Activated T-helper 1 cell treated with anti-CD3 and anti-CD28 coated beads, Interleukin-12 subunit alpha, Interleukin-12 subunit beta, Interleukin-2, Interleukin-4 antibody, amounts not matched to agents 30 ng/mL and 10 ng/mL and 1 ng/mL, durations not matched to agents 14 hours and 24 hours and 36 hours (primary cell): Measurements from ENCODE around the gene WNK3. TPM values are rescaled to one million over a fixed set of nuclear protein-coding genes. Genes with fewer than 3 reads are reported as not detected.
"Not testable (repeated sequence)": the region's sequence is repeated elsewhere in the genome, so short reads cannot be mapped to it uniquely, and the experiment has no call there.

ENCODE experiments used
- DNase-seq: peaks from one replicate; pipeline ENCODE4 v3.0.0; 2021; ENCODE audit warnings: low spot score
- H3K27ac Mint-ChIP-seq: one replicate; pipeline ENCODE4 v1.8.0; 2021; ENCODE audit warnings: mild to moderate bottlenecking, mixed read lengths
- H3K27me3 Mint-ChIP-seq: one replicate; pipeline ENCODE4 v1.8.0; 2022; ENCODE audit warnings: mild to moderate bottlenecking, moderate library complexity, mixed read lengths; ENCODE audit not compliant: insufficient read depth
- H3K36me3 Mint-ChIP-seq: one replicate; pipeline ENCODE4 v1.8.0; 2021; ENCODE audit warnings: low read depth, mixed read lengths
- H3K4me1 Mint-ChIP-seq: one replicate; pipeline ENCODE4 v1.8.0; 2021; ENCODE audit warnings: low read depth, mixed read lengths
- H3K4me3 Mint-ChIP-seq: one replicate; pipeline ENCODE4 v1.8.0; 2021; ENCODE audit warnings: mild to moderate bottlenecking, moderate library complexity, mixed read lengths
- H3K9me3 Mint-ChIP-seq: one replicate; pipeline ENCODE4 v1.8.0; 2021; ENCODE audit warnings: mixed read lengths
- intact Hi-C: fragments of 100-400 bp; cut with micrococcal nuclease; formaldehyde crosslinking; loops from one replicate; pipeline ENCODE4 v1.15.1; 2024
- total RNA-seq: library from RNA; stranded (reverse); gene quantifications from 2 replicates; pipeline ENCODE4 v1.2.3, GENCODE V29; 2022

WNK3 gene
- total RNA-seq, result 0.02 and 0.16 TPM in 2 replicates

GRCh38 chrX:54357414-54358377, at the start of gene WNK3:
Gene WNK3 (minus strand): TSS chrX:54358046.
- Mint-ChIP-seq H3K4me3 (peak within 1 kb of the TSS; percentile 83), H3K27me3 (peaks cover 36% of the 10 kb centered on the region), H3K4me1 (peaks cover 13% of the 10 kb centered on the region), H3K9me3 (no peaks in the 10 kb centered on the region), H3K36me3 (no peaks in the 10 kb centered on the region), H3K27ac (no peak within 1 kb of the TSS)
- intact Hi-C loops, result loop anchor here (1.0 to 10.0 kb wide), 2 partner anchors 83 to 313 kb away; partner anchors contain the start of genes PHF8 and TSR2
- peak; percentile 1 for DNase-seq

GRCh38 chrX:54407266-54407665, 49.4 kb upstream of the WNK3 start:
- intact Hi-C loops, result no loop called here

GRCh38 chrX:54397113-54397512, 39.3 kb upstream of the WNK3 start:
- Mint-ChIP-seq H3K9me3 (no peaks in the 10 kb centered on the region), H3K4me1 (no peaks in the 10 kb centered on the region), H3K27ac (no peak overlapping the region), H3K4me3 (no peak overlapping the region), H3K36me3 (no peaks in the 10 kb centered on the region), H3K27me3 (no peaks in the 10 kb centered on the region)
- intact Hi-C loops, result no loop called here
- no peak for DNase-seq

More at GRCh38 chrX:54407266-54407665, 49.4 kb upstream of the WNK3 start:
- Mint-ChIP-seq H3K27me3 (peaks cover 9% of the 10 kb centered on the region), H3K9me3 (no peaks in the 10 kb centered on the region), H3K36me3 (no peaks in the 10 kb centered on the region), H3K4me3 (no peak overlapping the region), H3K4me1 (peaks cover 5% of the 10 kb centered on the region), H3K27ac (no peak overlapping the region)
- DNase-seq, result no peak

DNA sequence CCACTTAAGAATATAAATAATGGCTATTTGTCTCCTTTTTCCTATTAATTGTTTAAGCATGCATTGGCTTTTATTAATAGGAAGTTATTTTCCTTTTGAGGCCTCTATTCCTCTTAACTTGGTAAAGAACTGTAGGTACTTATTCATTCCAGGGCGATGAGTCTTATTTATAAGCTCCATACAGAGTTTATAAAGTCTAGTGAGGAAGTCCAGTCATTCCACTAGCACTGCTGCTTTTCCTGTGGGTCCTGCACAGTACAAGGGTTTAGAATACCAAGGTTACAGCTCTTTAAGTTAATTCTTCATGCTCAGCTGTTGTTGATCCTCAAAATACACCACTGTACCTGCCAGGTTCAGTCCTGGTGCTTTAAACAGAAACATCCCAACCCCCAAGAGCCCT, 28.5 kb upstream of the WNK3 start:
- H3K9me3 Mint-ChIP-seq, result no peaks in the 10 kb centered on the region
- no peaks in the 10 kb centered on the region for H3K4me1 Mint-ChIP-seq
- no peak overlapping the region for H3K27ac Mint-ChIP-seq
- H3K36me3 Mint-ChIP-seq, result no peaks in the 10 kb centered on the region
- no peak overlapping the region for H3K4me3 Mint-ChIP-seq
- intact Hi-C loops, result no loop called here
- no peak for DNase-seq
- no peaks in the 10 kb centered on the region for H3K27me3 Mint-ChIP-seq

GRCh38 chrX:54384661-54385060, 26.8 kb upstream of the WNK3 start:
- H3K4me1 Mint-ChIP-seq, H3K4me3 Mint-ChIP-seq, H3K27ac Mint-ChIP-seq, intact Hi-C loops, H3K27me3 Mint-ChIP-seq, H3K9me3 Mint-ChIP-seq, DNase-seq, H3K36me3 Mint-ChIP-seq: not testable (repeated sequence)

DNA sequence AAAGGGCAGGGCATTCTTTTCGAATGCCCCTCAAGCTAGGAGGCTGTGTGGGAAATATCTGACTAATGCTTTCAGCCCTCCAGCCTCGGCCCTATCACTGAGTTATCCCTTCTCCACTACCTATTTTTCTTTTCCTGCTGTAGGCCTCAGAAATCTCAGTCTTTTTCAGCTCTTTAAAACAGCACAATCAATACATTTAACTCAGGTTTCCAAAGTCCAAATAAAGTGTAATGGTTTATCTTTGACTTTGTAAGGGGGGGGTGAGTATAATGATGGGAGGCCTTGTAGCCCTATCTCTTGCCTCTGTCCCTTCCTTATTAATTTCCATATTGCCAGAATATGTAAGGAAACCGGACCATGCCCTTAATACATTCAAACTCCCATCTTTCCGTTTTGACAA, 1.6 kb upstream of the WNK3 start:
- no peak for DNase-seq
- Mint-ChIP-seq H3K27me3 (peaks cover 36% of the 10 kb centered on the region), H3K9me3 (no peaks in the 10 kb centered on the region), H3K4me3 (peak overlapping the region; percentile 83), H3K36me3 (no peaks in the 10 kb centered on the region), H3K4me1 (peaks cover 13% of the 10 kb centered on the region), H3K27ac (no peak overlapping the region)
- intact Hi-C loops, result loop anchor here (10.0 kb wide), 1 partner anchor 315 kb away; the partner anchor contains the start of gene PHF8

DNA sequence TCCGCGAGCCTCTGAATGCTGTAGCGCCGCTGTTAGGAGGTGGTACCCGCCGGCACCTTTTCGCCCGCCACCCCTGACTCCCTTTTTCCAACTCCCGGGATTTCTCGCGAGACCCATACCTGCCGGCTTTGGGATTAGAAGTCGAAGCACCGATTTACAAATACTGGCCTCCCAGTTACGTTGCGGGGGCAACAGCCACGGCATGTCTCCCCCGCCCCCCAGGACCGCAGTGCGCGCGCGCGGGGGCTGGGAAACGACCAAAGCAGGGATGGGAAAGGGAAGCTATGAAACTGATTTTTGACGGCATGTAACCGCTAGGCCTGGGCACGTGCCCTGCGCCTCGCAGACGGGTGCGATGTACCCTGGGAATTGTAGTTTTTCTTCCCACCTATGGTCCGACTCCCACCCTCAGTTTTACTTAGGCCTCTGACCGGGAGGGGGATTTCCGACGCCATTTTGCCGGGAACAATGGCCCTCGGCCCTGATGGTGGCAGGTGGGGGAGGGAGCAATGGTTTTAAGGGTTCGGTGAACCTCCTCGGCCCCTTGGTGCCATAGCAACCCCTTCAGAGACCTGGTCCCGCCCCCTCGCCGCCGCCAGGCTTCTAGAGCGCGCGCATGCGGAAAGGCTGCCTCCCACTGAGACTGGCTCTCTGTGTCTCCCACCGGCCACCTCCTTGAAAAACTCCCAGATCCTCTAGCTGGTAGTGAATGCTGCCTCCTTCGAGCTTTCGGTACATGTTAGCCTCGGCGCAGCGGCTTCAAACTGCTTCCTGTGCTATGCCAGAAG, 772 bp upstream of the WNK3 start:
- no peaks in the 10 kb centered on the region for H3K9me3 Mint-ChIP-seq
- DNase-seq, result peak; percentile 3
- intact Hi-C loops, result loop anchor here (1.0 to 10.0 kb wide), 2 partner anchors 82 to 314 kb away; partner anchors contain the start of genes PHF8 and TSR2
- H3K4me1 Mint-ChIP-seq, result peaks cover 13% of the 10 kb centered on the region
- H3K4me3 Mint-ChIP-seq, result peak overlapping the region; percentile 83
- no peaks in the 10 kb centered on the region for H3K36me3 Mint-ChIP-seq
- no peak overlapping the region for H3K27ac Mint-ChIP-seq
- peaks cover 36% of the 10 kb centered on the region for H3K27me3 Mint-ChIP-seq

DNA sequence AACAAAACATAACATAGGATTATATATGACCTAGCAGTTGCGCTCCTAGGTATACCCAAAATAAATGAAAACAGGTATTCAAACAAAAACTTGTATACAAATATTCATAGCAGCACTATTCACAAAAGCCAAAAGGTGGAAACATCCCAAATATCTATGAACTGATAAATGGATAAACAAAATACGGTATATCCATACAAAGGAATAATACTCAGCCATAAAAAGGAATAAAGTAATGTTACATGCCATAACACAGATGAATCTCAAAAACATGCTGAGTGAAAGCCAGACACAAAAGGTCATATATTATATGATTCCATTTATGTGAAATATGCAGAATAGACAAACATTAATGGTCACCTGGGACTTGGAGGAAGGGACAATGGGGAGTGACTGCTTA, 5.2 kb downstream of the WNK3 start:
- no peaks in the 10 kb centered on the region for H3K9me3 Mint-ChIP-seq
- no peak overlapping the region for H3K27ac Mint-ChIP-seq
- intact Hi-C loops, result loop anchor here (10.0 kb wide), 1 partner anchor 308 kb away; the partner anchor contains the start of gene PHF8
- no peak for DNase-seq
- no peak overlapping the region for H3K4me3 Mint-ChIP-seq
- peaks cover 25% of the 10 kb centered on the region for H3K27me3 Mint-ChIP-seq
- no peaks in the 10 kb centered on the region for H3K36me3 Mint-ChIP-seq
- peaks cover 12% of the 10 kb centered on the region for H3K4me1 Mint-ChIP-seq

DNA sequence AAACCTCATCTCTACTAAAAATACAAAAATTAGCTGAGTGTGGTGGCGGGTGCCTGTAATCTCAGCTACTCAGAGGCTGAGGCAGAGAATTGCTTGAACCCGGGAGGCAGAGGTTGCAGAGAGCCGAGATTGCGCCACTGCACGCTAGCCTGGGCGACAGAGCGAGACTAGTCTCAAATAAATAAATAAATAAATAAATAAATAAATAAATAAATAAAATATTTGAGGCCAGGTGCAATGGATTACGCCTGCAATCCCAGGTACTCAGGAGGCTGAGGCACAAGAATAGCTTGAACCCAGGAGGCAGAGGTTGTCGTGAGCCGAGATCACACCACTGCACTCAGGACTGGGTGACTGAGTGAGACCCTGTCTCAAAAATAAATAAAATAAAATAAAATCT, 20.5 kb downstream of the WNK3 start:
- intact Hi-C loops, result not testable (repeated sequence)

GRCh38 chrX:54325077-54325476, 32.8 kb downstream of the WNK3 start:
- Mint-ChIP-seq H3K9me3 (no peaks in the 10 kb centered on the region), H3K27me3 (peaks cover 1% of the 10 kb centered on the region), H3K27ac (no peak overlapping the region), H3K4me1 (no peaks in the 10 kb centered on the region), H3K36me3 (no peaks in the 10 kb centered on the region), H3K4me3 (no peak overlapping the region)
- intact Hi-C loops, result no loop called here
- DNase-seq, result no peak

More for the DNA sequence above, 20.5 kb downstream of the WNK3 start:
- DNase-seq, H3K36me3 Mint-ChIP-seq, H3K27ac Mint-ChIP-seq, H3K4me1 Mint-ChIP-seq, H3K4me3 Mint-ChIP-seq, H3K27me3 Mint-ChIP-seq, H3K9me3 Mint-ChIP-seq: not testable (repeated sequence)

- intact Hi-C loops, result no loop called here
- no peak for DNase-seq
- no peak overlapping the region for H3K27ac Mint-ChIP-seq
- no peaks in the 10 kb centered on the region for H3K4me1 Mint-ChIP-seq
- H3K27me3 Mint-ChIP-seq, result peaks cover 1% of the 10 kb centered on the region
- H3K4me3 Mint-ChIP-seq, result no peak overlapping the region
- no peaks in the 10 kb centered on the region for H3K36me3 Mint-ChIP-seq
- no peaks in the 10 kb centered on the region for H3K9me3 Mint-ChIP-seq
These were observed 37.8 kb downstream of the WNK3 start for GRCh38 chrX:54320067-54320466.

DNA sequence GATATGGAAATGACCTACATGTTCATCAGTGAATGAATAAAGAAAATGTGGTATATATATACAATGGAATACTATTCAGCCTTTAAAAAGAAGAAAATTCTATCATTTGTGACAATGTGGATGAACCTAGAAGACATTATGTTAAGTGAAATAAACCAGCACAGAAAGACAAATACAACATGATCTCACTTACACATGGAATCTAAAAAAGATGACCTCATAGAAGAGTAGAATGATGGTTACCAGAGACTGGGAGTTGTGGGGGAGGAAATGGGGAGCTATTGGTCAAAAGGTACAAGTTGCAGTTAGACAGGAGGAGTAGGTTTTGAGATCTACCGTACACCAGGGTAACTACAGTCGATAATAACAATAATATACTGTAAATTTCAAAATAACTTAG, 51.5 kb downstream of the WNK3 start:
- no peak overlapping the region for H3K4me3 Mint-ChIP-seq
- intact Hi-C loops, result no loop called here

GRCh38 chrX:54301516-54301915, 56.3 kb downstream of the WNK3 start:
- no peaks in the 10 kb centered on the region for H3K4me1 Mint-ChIP-seq
- no peak overlapping the region for H3K4me3 Mint-ChIP-seq
- no peaks in the 10 kb centered on the region for H3K36me3 Mint-ChIP-seq
- no peak overlapping the region for H3K27ac Mint-ChIP-seq
- H3K27me3 Mint-ChIP-seq, result no peaks in the 10 kb centered on the region
- no peak for DNase-seq
- intact Hi-C loops, result no loop called here
- H3K9me3 Mint-ChIP-seq, result no peaks in the 10 kb centered on the region

More for the DNA sequence above, 51.5 kb downstream of the WNK3 start:
- H3K9me3 Mint-ChIP-seq, result no peaks in the 10 kb centered on the region
- no peaks in the 10 kb centered on the region for H3K4me1 Mint-ChIP-seq
- no peaks in the 10 kb centered on the region for H3K27me3 Mint-ChIP-seq
- H3K27ac Mint-ChIP-seq, result no peak overlapping the region
- H3K36me3 Mint-ChIP-seq, result no peaks in the 10 kb centered on the region
- no peak for DNase-seq
